ENCODE data around the gene SANBR. TPM values are rescaled to one million over a fixed set of nuclear protein-coding genes. Genes with fewer than 3 reads are reported as not detected.

The SANBR gene
- polyA plus RNA-seq, 4 donors = 10.6 to 29.2 (median 18.5) TPM

- DNase-seq (ENCODE audit: low read depth in 4 of 4, low spot score in 2 of 4) = no peak
Measured at GRCh38 chr2:61085883-61086282, 20.2 kb downstream of the SANBR start.

DNA sequence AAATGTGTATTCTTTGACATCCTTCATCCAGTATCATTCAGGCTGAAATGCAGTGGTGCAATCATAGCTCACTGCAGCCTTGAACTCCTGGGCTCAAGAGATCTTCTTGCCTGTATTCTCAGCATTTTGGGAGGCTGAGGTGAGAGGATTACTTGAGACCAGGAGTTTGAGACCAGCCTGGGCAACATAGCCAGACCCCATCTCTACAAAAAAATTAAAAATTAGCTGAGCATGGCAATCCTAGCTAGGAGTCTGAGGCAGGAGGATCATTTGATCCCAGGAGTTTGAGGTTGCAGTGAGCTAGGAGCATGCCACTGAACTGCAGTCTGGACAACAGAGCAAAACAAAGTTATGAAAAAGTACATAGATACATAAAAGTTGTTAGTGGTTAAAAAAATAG is 24.1 kb downstream of the SANBR start:
- no peak for DNase-seq (ENCODE audit: low read depth in 4 of 4, low spot score in 2 of 4)

DNA sequence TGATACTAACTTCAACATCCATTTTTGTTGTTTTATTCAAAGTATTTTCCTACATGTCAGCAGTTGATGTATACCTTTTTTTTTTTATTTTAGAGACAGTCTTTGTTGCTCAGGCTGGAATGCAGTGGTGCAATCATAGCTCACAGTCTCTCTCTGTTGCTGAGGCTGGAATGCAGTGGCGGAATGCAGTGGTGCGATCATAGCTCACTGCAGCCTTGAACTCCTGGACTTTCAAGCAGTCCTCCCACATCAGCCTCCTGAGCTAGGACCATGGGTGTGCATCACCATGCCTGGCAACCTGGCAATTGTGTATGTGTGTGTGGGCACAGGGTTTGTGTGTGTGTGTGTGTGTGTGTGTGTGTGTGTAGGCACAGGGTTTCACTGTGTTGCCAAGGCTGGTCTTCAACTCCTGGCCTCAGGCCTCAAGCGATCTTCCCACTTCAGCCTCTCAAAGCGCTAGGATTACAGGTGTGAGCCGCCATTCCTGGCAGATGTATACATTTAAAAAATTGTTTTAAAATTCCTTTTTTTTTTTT is 24.8 kb downstream of the SANBR start:
- DNase-seq (ENCODE audit: low read depth in 4 of 4, low spot score in 2 of 4) = no peak

DNA sequence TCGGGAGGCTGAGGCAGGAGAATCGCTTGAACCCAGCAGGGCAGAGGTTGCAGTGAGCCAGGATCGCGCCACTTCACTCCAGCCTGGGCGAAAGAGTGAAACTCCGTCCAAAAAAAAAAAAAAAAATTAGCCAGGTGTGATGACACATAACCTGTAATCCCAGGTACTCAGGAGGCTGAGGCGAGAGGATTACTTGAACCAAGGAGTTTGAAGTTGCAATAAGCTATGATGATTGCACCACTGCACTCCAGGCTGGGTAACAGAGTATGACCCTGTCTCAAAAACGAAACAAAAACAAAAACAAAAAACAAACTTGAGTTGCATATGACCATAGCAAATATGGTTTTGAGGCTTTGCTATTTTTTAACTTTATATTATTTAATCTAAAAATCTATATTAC is 25.8 kb downstream of the SANBR start:
- no peak for DNase-seq (ENCODE audit: low read depth in 4 of 4, low spot score in 2 of 4)

DNA sequence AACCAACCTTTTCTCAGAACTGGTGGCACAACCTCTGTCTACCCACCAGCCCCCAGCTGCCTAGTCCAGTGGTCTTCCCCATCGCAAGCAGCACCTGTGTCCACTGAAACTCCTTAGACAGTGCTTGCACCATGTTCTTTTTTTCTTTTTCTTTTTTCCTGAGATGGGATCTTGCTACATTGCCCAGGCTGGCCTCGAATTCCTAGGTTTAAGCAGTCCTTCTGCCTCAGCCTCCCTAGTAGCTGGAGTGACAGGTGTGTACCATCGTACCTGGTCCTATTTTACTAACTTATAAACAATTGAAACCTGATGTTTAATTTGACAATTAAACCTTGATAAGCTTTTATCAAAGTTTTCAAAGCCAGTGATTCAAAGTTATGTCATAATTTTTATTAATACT is 30.8 kb downstream of the SANBR start:
- no peak for DNase-seq (ENCODE audit: low read depth in 4 of 4, low spot score in 2 of 4)

GRCh38 chr2:61100801-61101200 is 35.1 kb downstream of the SANBR start:
- no peak for DNase-seq (ENCODE audit: low read depth in 4 of 4, low spot score in 2 of 4)

DNA sequence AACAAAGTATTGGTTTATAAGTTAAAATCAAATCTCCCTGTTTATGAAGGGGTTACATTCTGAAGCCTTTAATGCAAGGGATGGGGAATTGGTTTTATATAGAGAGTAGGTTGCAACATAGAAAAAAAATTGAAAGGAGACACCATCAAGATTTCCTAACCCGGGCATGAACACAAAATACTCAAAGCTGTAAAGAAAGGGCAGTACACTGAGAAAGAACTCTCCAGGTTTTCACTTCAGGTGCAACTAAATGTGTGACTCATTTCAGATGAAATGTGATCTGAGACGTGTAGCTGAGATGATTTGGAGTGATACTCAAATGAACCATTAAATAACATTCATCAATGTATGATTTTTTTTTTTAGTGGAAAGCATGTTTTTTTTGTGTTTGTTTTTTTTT is 43.6 kb downstream of the SANBR start:
- DNase-seq (ENCODE audit: low read depth in 4 of 4, low spot score in 2 of 4) = no peak

DNA sequence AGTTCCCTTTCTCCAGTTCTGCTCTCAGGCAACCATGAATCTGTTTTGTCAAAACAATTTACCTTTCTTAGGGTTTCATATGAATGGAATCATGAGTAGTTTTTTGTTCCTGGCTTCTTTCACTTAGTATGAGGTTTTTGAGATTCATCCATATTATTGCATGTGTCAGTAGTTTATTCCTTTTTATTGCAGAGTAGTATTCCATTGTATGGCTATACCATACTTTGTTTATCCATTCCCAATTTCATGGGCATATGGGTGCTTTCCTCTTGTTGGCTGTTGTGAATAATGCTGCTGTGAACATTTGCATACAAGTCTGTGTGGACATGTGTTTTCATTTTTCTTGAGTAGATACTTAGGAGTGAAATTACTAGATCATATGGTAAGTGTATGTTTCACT is 46.0 kb downstream of the SANBR start:
- DNase-seq (ENCODE audit: low read depth in 4 of 4, low spot score in 2 of 4) = no peak

DNA sequence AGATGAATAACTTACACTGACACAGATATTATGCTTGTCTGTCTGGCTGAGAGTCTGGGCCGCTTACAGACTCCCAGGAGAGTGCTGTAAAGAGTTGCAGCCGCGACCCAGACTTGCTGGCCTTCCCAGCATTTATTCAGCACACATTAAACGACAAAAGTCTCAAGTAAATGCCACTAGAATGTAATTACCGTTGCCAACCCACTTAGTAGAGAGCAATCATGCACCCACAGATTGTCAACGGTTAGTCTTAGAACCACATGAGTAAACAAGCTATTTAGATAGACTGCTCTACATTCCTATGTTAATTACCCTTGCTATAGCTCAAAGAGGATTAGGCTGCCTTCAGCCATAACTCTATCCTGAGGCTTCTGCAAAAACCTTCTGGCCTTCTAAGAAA is 48.5 kb downstream of the SANBR start:
- no peak for DNase-seq (ENCODE audit: low read depth in 4 of 4, low spot score in 2 of 4)

Other genes starting within 250 kb of the SANBR start
- gene REL, start 184.3 kb upstream of the SANBR start, polyA plus RNA-seq (ENCODE audit: insufficient read length in 4 of 4) = 1 to 10 TPM; 6.0 to 9.3 (median 8.0) TPM
- gene PEX13, start 48.2 kb upstream of the SANBR start, polyA plus RNA-seq (ENCODE audit: insufficient read length in 4 of 4) = 10 to 100 TPM; 23.6 to 32.4 (median 29.6) TPM
- 10 to 100 TPM in 3 of 4 donors, 1 to 10 TPM in 1; 9.8 to 12.1 (median 10.4) TPM for gene PUS10, start 47.6 kb upstream of the SANBR start, polyA plus RNA-seq (ENCODE audit: insufficient read length in 4 of 4)
- 10 to 100 TPM; 26.5 to 57.8 (median 40.5) TPM for gene C2orf74, start 96.3 kb downstream of the SANBR start, polyA plus RNA-seq (ENCODE audit: insufficient read length in 4 of 4)